NB4 (cell line): Measurements from ENCODE around the gene NRARP.

ENCODE experiments used
- MAX ChIP-seq: IDR thresholded peaks from 2 replicates; pipeline ENCODE4 v1.6.1; 2011; ENCODE audit warnings: low read depth, low read length
- POLR2A ChIP-seq: IDR thresholded peaks from 2 replicates; pipeline ENCODE4 v1.6.1; 2011; ENCODE audit warnings: mild to moderate bottlenecking; ENCODE audit not compliant: insufficient read length; ENCODE audit errors: extremely low read depth
- TF ChIP-seq, protein P1 (sequence below): IDR thresholded peaks from one replicate; pipeline ENCODE4 v1.5.1; 2012; ENCODE audit warnings: low read depth, low read length

- TF ChIP-seq, protein P1, sequence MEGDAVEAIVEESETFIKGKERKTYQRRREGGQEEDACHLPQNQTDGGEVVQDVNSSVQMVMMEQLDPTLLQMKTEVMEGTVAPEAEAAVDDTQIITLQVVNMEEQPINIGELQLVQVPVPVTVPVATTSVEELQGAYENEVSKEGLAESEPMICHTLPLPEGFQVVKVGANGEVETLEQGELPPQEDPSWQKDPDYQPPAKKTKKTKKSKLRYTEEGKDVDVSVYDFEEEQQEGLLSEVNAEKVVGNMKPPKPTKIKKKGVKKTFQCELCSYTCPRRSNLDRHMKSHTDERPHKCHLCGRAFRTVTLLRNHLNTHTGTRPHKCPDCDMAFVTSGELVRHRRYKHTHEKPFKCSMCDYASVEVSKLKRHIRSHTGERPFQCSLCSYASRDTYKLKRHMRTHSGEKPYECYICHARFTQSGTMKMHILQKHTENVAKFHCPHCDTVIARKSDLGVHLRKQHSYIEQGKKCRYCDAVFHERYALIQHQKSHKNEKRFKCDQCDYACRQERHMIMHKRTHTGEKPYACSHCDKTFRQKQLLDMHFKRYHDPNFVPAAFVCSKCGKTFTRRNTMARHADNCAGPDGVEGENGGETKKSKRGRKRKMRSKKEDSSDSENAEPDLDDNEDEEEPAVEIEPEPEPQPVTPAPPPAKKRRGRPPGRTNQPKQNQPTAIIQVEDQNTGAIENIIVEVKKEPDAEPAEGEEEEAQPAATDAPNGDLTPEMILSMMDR, result no peak
- TF ChIP-seq POLR2A (no peak), MAX (no peak)
Measured at GRCh38 chr9:137256856-137257255, 45.2 kb downstream of the NRARP start.
